ENCODE data around the gene KCNJ18. TPM values are rescaled to one million over a fixed set of nuclear protein-coding genes. Genes with fewer than 3 reads are reported as not detected.
"Not testable (repeated sequence)": the region's sequence is repeated elsewhere in the genome, so short reads cannot be mapped to it uniquely, and the experiment has no call there.

KCNJ18 gene
- total and polyA plus RNA-seq, 2 of the 13 experiments (the other 11 are each of a cell fraction or from before 2014, with no cell fraction given): not detected

DNA sequence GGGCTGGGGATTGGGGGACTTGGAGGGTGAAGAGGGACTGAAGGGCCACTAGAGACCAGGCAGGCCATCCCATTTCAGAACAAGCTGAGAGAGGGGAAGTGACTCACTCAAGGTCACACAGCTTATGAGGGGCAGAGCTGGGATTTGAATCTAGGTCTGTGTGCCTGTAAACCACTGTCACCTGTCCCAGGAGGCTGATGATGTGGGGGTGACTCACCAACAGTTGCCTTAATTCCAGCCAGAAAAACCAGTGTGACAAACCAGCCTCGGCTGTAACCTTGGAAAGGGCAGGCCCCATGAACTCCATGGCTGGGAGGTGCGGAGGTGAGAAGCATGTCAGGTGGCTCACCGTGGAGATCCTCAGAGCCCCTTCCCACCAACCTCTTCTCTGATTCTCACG lies 1.6 kb downstream of the KCNJ18 start:
- FAIRE-seq; CTCF ChIA-PET (ENCODE audit: low intra/inter-chr PET ratio, low total read pairs); POLR2A ChIA-PET; H3K27me3 ChIP-seq (ENCODE audit: control insufficient read depth in 1 of 2, insufficient read depth in 2 of 2, low read length in 2 of 2); H3K79me2 ChIP-seq (ENCODE audit: insufficient read depth, low read length); H4K20me1 ChIP-seq (ENCODE audit: insufficient read depth, low read length); DNase-seq (ENCODE audit: low spot score); H3K36me3 ChIP-seq (replicated peaks in 1 of 2; ENCODE audit: control insufficient read depth in 1 of 2, insufficient read depth in 2 of 2, low read length in 2 of 2); BruUV-seq (replicated peaks); intact Hi-C loops (cut with micrococcal nuclease; ENCODE audit: unreplicated experiment); H3K27ac ChIP-seq (ENCODE audit: extremely low read length, insufficient read depth, low read length); H3K9me3 ChIP-seq (ENCODE audit: low read length); in situ Hi-C loops (cut with HindIII; ENCODE audit: extremely low pct_ligation_motif_present, low pct_unique_long_range_greater_than_20kb); H3K4me3 ChIP-seq (replicated peaks in 1 of 3; ENCODE audit: insufficient read depth in 1 of 3, low read depth in 2 of 3, low read length in 3 of 3); H3K9ac ChIP-seq (ENCODE audit: insufficient read depth, low read depth, low read length); ATAC-seq; H3K4me2 ChIP-seq (ENCODE audit: low read depth, low read length); H2AFZ ChIP-seq (ENCODE audit: low read length); H3K4me1 ChIP-seq (ENCODE audit: insufficient read depth, low read length): not testable (repeated sequence)
- WGBS (ENCODE audit: low lambda C conversion rate): 0% methylated on average over 3 of the region's 4 CpGs

DNA sequence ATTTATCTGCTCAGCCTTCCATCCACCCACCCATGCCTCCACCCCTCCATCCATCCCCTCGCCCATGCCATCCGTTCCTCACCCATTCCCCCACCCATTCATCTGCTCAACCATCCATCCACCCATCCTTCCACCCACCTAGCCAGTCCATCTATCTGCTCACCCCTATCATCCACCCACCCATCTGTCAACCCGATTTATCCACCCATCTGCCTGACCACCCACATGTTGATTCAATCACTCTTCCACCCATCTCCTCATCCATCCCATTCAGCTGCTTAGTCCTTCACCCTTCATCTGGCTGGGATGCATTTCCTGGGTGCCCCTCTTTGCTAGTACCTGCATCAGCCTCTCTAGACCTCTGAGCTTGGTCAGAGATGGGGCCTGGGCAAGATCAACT lies 3.9 kb downstream of the KCNJ18 start:
- intact Hi-C loops (cut with micrococcal nuclease; ENCODE audit: unreplicated experiment); in situ Hi-C loops (cut with HindIII; ENCODE audit: extremely low pct_ligation_motif_present, low pct_unique_long_range_greater_than_20kb); H4K20me1 ChIP-seq (ENCODE audit: insufficient read depth, low read length); H3K9me3 ChIP-seq (ENCODE audit: low read length); H3K27ac ChIP-seq (ENCODE audit: extremely low read length, insufficient read depth, low read length); H3K4me1 ChIP-seq (ENCODE audit: insufficient read depth, low read length); H2AFZ ChIP-seq (ENCODE audit: low read length); H3K79me2 ChIP-seq (ENCODE audit: insufficient read depth, low read length); H3K9ac ChIP-seq (ENCODE audit: insufficient read depth, low read depth, low read length); POLR2A ChIA-PET; H3K27me3 ChIP-seq (ENCODE audit: control insufficient read depth in 1 of 2, insufficient read depth in 2 of 2, low read length in 2 of 2); H3K4me3 ChIP-seq (replicated peaks in 1 of 3; ENCODE audit: insufficient read depth in 1 of 3, low read depth in 2 of 3, low read length in 3 of 3); H3K36me3 ChIP-seq (replicated peaks in 1 of 2; ENCODE audit: control insufficient read depth in 1 of 2, insufficient read depth in 2 of 2, low read length in 2 of 2); BruUV-seq (replicated peaks); DNase-seq (ENCODE audit: low spot score); H3K4me2 ChIP-seq (ENCODE audit: low read depth, low read length); CTCF ChIA-PET (ENCODE audit: low intra/inter-chr PET ratio, low total read pairs); FAIRE-seq; ATAC-seq: not testable (repeated sequence)
- WGBS (ENCODE audit: low lambda C conversion rate): 2% methylated on average over 3 of the region's 3 CpGs

DNA sequence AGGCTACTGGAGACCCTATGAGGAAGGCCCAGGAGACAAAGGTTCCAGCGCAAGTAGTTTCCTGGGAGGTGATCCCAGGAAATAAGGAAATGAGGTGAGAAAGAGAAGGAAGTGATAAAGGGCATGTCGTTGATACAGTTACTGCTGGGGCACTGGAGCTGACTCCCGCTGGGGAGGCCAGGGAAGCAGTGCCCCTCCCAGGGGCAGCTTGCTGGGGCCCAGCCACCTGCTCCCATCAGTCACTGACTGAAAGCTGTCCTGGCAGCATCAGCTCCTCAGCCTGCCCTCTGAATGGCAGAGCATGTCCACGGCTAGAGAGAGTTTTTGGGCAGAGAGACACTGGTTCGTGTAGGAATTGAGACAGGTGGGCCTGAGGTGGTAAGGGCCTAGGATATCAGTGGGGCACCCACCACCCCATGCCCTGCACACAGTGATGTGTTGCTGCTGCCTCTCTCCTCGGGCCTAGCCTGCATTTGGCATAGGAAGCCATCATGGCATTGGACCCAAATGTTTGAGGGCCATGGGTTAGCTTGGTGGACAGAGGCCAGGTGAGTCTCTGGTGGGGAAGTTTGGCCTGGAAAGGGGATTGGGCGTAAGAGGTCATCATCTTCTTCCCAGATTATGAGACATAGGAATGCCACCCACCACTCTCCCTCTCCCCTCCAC lies 4.7 kb downstream of the KCNJ18 start:
- H3K9me3 ChIP-seq (ENCODE audit: low read length); H3K36me3 ChIP-seq (replicated peaks in 1 of 2; ENCODE audit: control insufficient read depth in 1 of 2, insufficient read depth in 2 of 2, low read length in 2 of 2); intact Hi-C loops (cut with micrococcal nuclease; ENCODE audit: unreplicated experiment); ATAC-seq; DNase-seq (ENCODE audit: low spot score); H3K27me3 ChIP-seq (ENCODE audit: control insufficient read depth in 1 of 2, insufficient read depth in 2 of 2, low read length in 2 of 2); FAIRE-seq; H3K79me2 ChIP-seq (ENCODE audit: insufficient read depth, low read length); BruUV-seq (replicated peaks); H3K27ac ChIP-seq (ENCODE audit: extremely low read length, insufficient read depth, low read length); H3K4me2 ChIP-seq (ENCODE audit: low read depth, low read length); POLR2A ChIA-PET; H3K4me1 ChIP-seq (ENCODE audit: insufficient read depth, low read length); CTCF ChIA-PET (ENCODE audit: low intra/inter-chr PET ratio, low total read pairs); in situ Hi-C loops (cut with HindIII; ENCODE audit: extremely low pct_ligation_motif_present, low pct_unique_long_range_greater_than_20kb); H4K20me1 ChIP-seq (ENCODE audit: insufficient read depth, low read length); H3K9ac ChIP-seq (ENCODE audit: insufficient read depth, low read depth, low read length); H3K4me3 ChIP-seq (replicated peaks in 1 of 3; ENCODE audit: insufficient read depth in 1 of 3, low read depth in 2 of 3, low read length in 3 of 3); H2AFZ ChIP-seq (ENCODE audit: low read length): not testable (repeated sequence)
- WGBS (ENCODE audit: low lambda C conversion rate): 20% methylated on average over 5 of the region's 7 CpGs

DNA sequence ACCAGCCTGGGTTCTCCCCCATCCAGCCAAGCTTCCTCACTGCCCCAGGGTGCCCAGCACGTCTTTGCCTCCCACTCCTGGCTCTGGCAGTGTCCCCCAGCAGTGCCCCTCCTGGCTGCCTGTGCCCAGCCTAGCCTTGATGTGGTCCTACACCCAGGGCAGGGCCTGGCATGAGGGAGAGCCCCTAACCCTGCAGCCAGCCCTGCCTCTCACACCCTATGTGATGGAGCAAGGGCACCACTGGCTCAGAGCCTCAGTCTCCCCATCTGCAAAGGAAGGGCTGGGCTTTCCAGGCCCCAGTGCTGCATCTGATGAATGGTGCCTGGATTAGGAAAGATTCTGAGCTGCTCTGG lies 5.2 kb downstream of the KCNJ18 start:
- H3K27ac ChIP-seq (ENCODE audit: extremely low read length, insufficient read depth, low read length); DNase-seq (ENCODE audit: low spot score); H3K79me2 ChIP-seq (ENCODE audit: insufficient read depth, low read length); intact Hi-C loops (cut with micrococcal nuclease; ENCODE audit: unreplicated experiment); H3K4me2 ChIP-seq (ENCODE audit: low read depth, low read length); ATAC-seq; H3K9me3 ChIP-seq (ENCODE audit: low read length); H3K4me3 ChIP-seq (replicated peaks in 1 of 3; ENCODE audit: insufficient read depth in 1 of 3, low read depth in 2 of 3, low read length in 3 of 3); in situ Hi-C loops (cut with HindIII; ENCODE audit: extremely low pct_ligation_motif_present, low pct_unique_long_range_greater_than_20kb); BruUV-seq (replicated peaks); H4K20me1 ChIP-seq (ENCODE audit: insufficient read depth, low read length); H3K36me3 ChIP-seq (replicated peaks in 1 of 2; ENCODE audit: control insufficient read depth in 1 of 2, insufficient read depth in 2 of 2, low read length in 2 of 2); CTCF ChIA-PET (ENCODE audit: low intra/inter-chr PET ratio, low total read pairs); H3K27me3 ChIP-seq (ENCODE audit: control insufficient read depth in 1 of 2, insufficient read depth in 2 of 2, low read length in 2 of 2); POLR2A ChIA-PET; H3K9ac ChIP-seq (ENCODE audit: insufficient read depth, low read depth, low read length); FAIRE-seq; H2AFZ ChIP-seq (ENCODE audit: low read length); H3K4me1 ChIP-seq (ENCODE audit: insufficient read depth, low read length): not testable (repeated sequence)
- WGBS (ENCODE audit: low lambda C conversion rate): 0% methylated on average over 1 of the region's 1 CpG

All from HepG2 (cell line).